ENCODE data around the gene IPO9. TPM values are rescaled to one million over a fixed set of nuclear protein-coding genes. Genes with fewer than 3 reads are reported as not detected.

IPO9 gene
- total and polyA plus RNA-seq, 10 of the 15 experiments (the other 5 are each of a cell fraction or from before 2014, with no cell fraction given) = 19.1 to 77.3 (median 34.1) TPM

- TF ChIP-seq, protein P1, sequence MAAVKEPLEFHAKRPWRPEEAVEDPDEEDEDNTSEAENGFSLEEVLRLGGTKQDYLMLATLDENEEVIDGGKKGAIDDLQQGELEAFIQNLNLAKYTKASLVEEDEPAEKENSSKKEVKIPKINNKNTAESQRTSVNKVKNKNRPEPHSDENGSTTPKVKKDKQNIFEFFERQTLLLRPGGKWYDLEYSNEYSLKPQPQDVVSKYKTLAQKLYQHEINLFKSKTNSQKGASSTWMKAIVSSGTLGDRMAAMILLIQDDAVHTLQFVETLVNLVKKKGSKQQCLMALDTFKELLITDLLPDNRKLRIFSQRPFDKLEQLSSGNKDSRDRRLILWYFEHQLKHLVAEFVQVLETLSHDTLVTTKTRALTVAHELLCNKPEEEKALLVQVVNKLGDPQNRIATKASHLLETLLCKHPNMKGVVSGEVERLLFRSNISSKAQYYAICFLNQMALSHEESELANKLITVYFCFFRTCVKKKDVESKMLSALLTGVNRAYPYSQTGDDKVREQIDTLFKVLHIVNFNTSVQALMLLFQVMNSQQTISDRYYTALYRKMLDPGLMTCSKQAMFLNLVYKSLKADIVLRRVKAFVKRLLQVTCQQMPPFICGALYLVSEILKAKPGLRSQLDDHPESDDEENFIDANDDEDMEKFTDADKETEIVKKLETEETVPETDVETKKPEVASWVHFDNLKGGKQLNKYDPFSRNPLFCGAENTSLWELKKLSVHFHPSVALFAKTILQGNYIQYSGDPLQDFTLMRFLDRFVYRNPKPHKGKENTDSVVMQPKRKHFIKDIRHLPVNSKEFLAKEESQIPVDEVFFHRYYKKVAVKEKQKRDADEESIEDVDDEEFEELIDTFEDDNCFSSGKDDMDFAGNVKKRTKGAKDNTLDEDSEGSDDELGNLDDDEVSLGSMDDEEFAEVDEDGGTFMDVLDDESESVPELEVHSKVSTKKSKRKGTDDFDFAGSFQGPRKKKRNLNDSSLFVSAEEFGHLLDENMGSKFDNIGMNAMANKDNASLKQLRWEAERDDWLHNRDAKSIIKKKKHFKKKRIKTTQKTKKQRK (IDR thresholded peaks at IDR 0.05; ENCODE audit: low read depth, low read length) = no peak
- TF ChIP-seq GATAD2B (conservative IDR thresholded peaks at IDR 0.05; ENCODE audit: low read depth) = no peak
- TF ChIP-seq HDAC6 (IDR thresholded peaks at IDR 0.05; ENCODE audit: unreplicated experiment) = no peak
- no peak for TF ChIP-seq MAX (IDR thresholded peaks at IDR 0.05; ENCODE audit: low read depth, low read length)
- no peak for TF ChIP-seq CBX5 (IDR thresholded peaks at IDR 0.05; ENCODE audit: low read depth)
- no peak for TF ChIP-seq RAD21 (IDR thresholded peaks at IDR 0.05; ENCODE audit: insufficient read depth, low read depth, low read length)
- no peak for TF ChIP-seq SMARCA5 (IDR thresholded peaks at IDR 0.05)
- no peak for TF ChIP-seq SIX5 (IDR thresholded peaks at IDR 0.05; ENCODE audit: low read depth, low read length, severe bottlenecking)
- no peak for TF ChIP-seq BCL11A (IDR thresholded peaks at IDR 0.05; ENCODE audit: low read depth, low read length)
- no peak for TF ChIP-seq CREM (IDR thresholded peaks at IDR 0.05; ENCODE audit: low read depth)
- TF ChIP-seq ZNF217 (IDR thresholded peaks at IDR 0.05) = no peak
- TF ChIP-seq, protein P2, sequence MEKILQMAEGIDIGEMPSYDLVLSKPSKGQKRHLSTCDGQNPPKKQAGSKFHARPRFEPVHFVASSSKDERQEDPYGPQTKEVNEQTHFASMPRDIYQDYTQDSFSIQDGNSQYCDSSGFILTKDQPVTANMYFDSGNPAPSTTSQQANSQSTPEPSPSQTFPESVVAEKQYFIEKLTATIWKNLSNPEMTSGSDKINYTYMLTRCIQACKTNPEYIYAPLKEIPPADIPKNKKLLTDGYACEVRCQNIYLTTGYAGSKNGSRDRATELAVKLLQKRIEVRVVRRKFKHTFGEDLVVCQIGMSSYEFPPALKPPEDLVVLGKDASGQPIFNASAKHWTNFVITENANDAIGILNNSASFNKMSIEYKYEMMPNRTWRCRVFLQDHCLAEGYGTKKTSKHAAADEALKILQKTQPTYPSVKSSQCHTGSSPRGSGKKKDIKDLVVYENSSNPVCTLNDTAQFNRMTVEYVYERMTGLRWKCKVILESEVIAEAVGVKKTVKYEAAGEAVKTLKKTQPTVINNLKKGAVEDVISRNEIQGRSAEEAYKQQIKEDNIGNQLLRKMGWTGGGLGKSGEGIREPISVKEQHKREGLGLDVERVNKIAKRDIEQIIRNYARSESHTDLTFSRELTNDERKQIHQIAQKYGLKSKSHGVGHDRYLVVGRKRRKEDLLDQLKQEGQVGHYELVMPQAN (conservative IDR thresholded peaks at IDR 0.05) = no peak
- no peak for TF ChIP-seq SPI1 (IDR thresholded peaks at IDR 0.05; ENCODE audit: borderline replicate concordance, insufficient read depth, low read depth, low read length)
These were observed 2.4 kb downstream of the IPO9 start (continued) for GRCh38 chr1:201831371-201831770.

Measured in GM12878 (cell line).